Ascending aorta (tissue), 2 donors: ENCODE results near the gene RIN3. TPM values are rescaled to one million over a fixed set of nuclear protein-coding genes. Genes with fewer than 3 reads are reported as not detected.
"Not testable (repeated sequence)": the region's sequence is repeated elsewhere in the genome, so short reads cannot be mapped to it uniquely, and the experiment has no call there.

Source experiments
- DNase-seq, 2 donors: peaks; one replicate each; pipeline ENCODE4 v3.0.0-alpha.2; 2019; ENCODE audit warnings: low spot score in 2 of 2
- H3K27ac ChIP-seq, 2 donors: fragments of 200-600 bp; sonication (generic); one replicate each; pipeline ENCODE4 v1.5.1; 2016 to 2017; ENCODE audit warnings: mild to moderate bottlenecking in 1 of 2
- H3K27me3 ChIP-seq: fragments of 200-600 bp; sonication (generic); one replicate; pipeline ENCODE4 v1.5.1; 2017
- H3K36me3 ChIP-seq, 2 donors: fragments of 200-600 bp; sonication (generic); one replicate each; pipeline ENCODE4 v1.5.1; 2016
- H3K4me1 ChIP-seq, 2 donors: fragments of 200-600 bp; sonication (generic); one replicate each; pipeline ENCODE4 v1.5.1; 2016 to 2017; ENCODE audit warnings: mild to moderate bottlenecking in 1 of 2
- H3K4me3 ChIP-seq, 2 donors: fragments of 200-600 bp; sonication (generic); one replicate each; pipeline ENCODE4 v1.5.1; 2016 to 2017; ENCODE audit warnings: mild to moderate bottlenecking in 1 of 2
- H3K9me3 ChIP-seq, 2 donors: fragments of 200-600 bp; sonication (generic); one replicate each; pipeline ENCODE4 v1.5.1; 2016
- CTCF ChIP-seq, 3 experiments: fragments of 200-600 bp in 2 of 3; fragments of 450-650 bp in 1 of 3; sonication (generic) in 2 of 3; IDR thresholded peaks; one replicate each; pipeline ENCODE4 v1.5.1; 2016 to 2019; ENCODE audit warnings: antibody characterized with exemption in 3 of 3, mild to moderate bottlenecking in 1 of 3, moderate library complexity in 1 of 3
- intact Hi-C: fragments of 100-400 bp; cut with DNase I; formaldehyde crosslinking; loops from one replicate; pipeline ENCODE4 v1.15.1; 2023
- total RNA-seq: library from RNA; depleted of rRNA; stranded (reverse); fragments of >200 nt; gene quantifications from one replicate; pipeline ENCODE4 v1.1.0, GENCODE V29; 2016

RIN3 gene
- total RNA-seq, 1 donor from 2014 or later, result 30.3 TPM

GRCh38 chr14:92534932-92535643 lies 21.5 kb downstream of the RIN3 start:
- Histone ChIP-seq H3K27ac (no peak overlapping the region), H3K36me3 (no peaks in the 10 kb centered on the region), H3K4me1 (peaks cover 13 to 18% of the 10 kb centered on the region in 2 donors), H3K4me3 (no peak overlapping the region), H3K9me3 (no peaks in the 10 kb centered on the region), H3K27me3 (no peaks in the 10 kb centered on the region)
- intact Hi-C loops, result no loop called here
- no peak for TF ChIP-seq CTCF (IDR thresholded peaks at IDR 0.05)
- DNase-seq, result no peak

GRCh38 chr14:92536231-92536630 lies 22.6 kb downstream of the RIN3 start:
- H3K27ac ChIP-seq, H3K9me3 ChIP-seq, intact Hi-C loops, DNase-seq, H3K36me3 ChIP-seq, H3K27me3 ChIP-seq, H3K4me3 ChIP-seq: not testable (repeated sequence)
- H3K4me1 ChIP-seq, result peaks cover 14 to 21% of the 10 kb centered on the region in 2 donors

GRCh38 chr14:92538412-92538985 lies 24.9 kb downstream of the RIN3 start:
- peak overlapping the region; percentile 91 to 92 for H3K27ac ChIP-seq
- intact Hi-C loops, result no loop called here
- no peak for DNase-seq
- peaks cover 9 to 18% of the 10 kb centered on the region in 2 donors for H3K4me1 ChIP-seq
- H3K27me3 ChIP-seq, result no peaks in the 10 kb centered on the region
- no peak overlapping the region for H3K4me3 ChIP-seq
- no peaks in the 10 kb centered on the region for H3K9me3 ChIP-seq
- H3K36me3 ChIP-seq, result no peaks in the 10 kb centered on the region
- TF ChIP-seq CTCF (IDR thresholded peaks at IDR 0.05), result no peak

GRCh38 chr14:92539419-92539818 lies 25.8 kb downstream of the RIN3 start:
- Histone ChIP-seq H3K4me3 (no peak overlapping the region), H3K9me3 (no peaks in the 10 kb centered on the region), H3K36me3 (no peaks in the 10 kb centered on the region), H3K4me1 (peaks cover 9 to 18% of the 10 kb centered on the region in 2 donors), H3K27me3 (no peaks in the 10 kb centered on the region), H3K27ac (peak overlapping the region; percentile 91 to 92)
- no peak for DNase-seq
- intact Hi-C loops, result no loop called here
- no peak for TF ChIP-seq CTCF (IDR thresholded peaks at IDR 0.05)

GRCh38 chr14:92539875-92540274 lies 26.3 kb downstream of the RIN3 start:
- Histone ChIP-seq H3K36me3 (no peaks in the 10 kb centered on the region), H3K4me1 (peaks cover 9 to 18% of the 10 kb centered on the region in 2 donors), H3K27ac (peak overlapping the region; percentile 91 to 92), H3K27me3 (no peaks in the 10 kb centered on the region), H3K9me3 (no peaks in the 10 kb centered on the region), H3K4me3 (no peak overlapping the region)
- intact Hi-C loops, result loop anchor here (1.0 kb wide), 2 partner anchors 26 to 46 kb away; no protein-coding TSS in a partner anchor
- TF ChIP-seq CTCF (IDR thresholded peaks at IDR 0.05), result no peak
- DNase-seq, result no peak

GRCh38 chr14:92540472-92541048 lies 27.0 kb downstream of the RIN3 start:
- intact Hi-C loops, result loop anchor here (1.0 kb wide), 2 partner anchors 26 to 46 kb away; no protein-coding TSS in a partner anchor
- no peak for TF ChIP-seq CTCF (IDR thresholded peaks at IDR 0.05)

More at GRCh38 chr14:92540472-92541048, 27.0 kb downstream of the RIN3 start:
- no peaks in the 10 kb centered on the region for H3K27me3 ChIP-seq
- H3K9me3 ChIP-seq, result no peaks in the 10 kb centered on the region
- H3K36me3 ChIP-seq, result no peaks in the 10 kb centered on the region
- peak overlapping the region; percentile 91 to 92 for H3K27ac ChIP-seq
- peaks cover 9 to 18% of the 10 kb centered on the region in 2 donors for H3K4me1 ChIP-seq
- no peak overlapping the region for H3K4me3 ChIP-seq
- DNase-seq, result peak; percentile 78 to 98
